K562 (cell line): ENCODE data around the gene E2F2. TPM values are rescaled to one million over a fixed set of nuclear protein-coding genes. Genes with fewer than 3 reads are reported as not detected.
A peak's percentile ranks its signal among the peaks of the same experiment; 100 is the strongest.

Source experiments
- ARHGAP35 ChIP-seq: fragments of 450-650 bp; IDR thresholded peaks from 2 replicates; pipeline ENCODE4 v1.6.1; 2018; ENCODE audit not compliant: partially characterized antibody
- E2F3 ChIP-seq: fragments of 250-450 bp; sonication (Bioruptor Pico); IDR thresholded peaks from 2 replicates; pipeline ENCODE4 v1.4.0; 2020; ENCODE audit warnings: mild to moderate bottlenecking
- HDAC2 ChIP-seq: fragments of 450-650 bp; IDR thresholded peaks from 2 replicates; pipeline ENCODE4 v1.6.1; 2016; ENCODE audit warnings: mild to moderate bottlenecking
- MEF2D ChIP-seq: conservative IDR thresholded peaks from 2 replicates; pipeline ENCODE4 v1.6.1; 2016; ENCODE audit warnings: low read depth, missing genetic modification characterization, missing compliant biosample characterization
- NR2C1 ChIP-seq, 2 experiments: fragments of 450-650 bp; IDR thresholded peaks; 2 replicates each; pipeline ENCODE4 v1.6.1; 2017; ENCODE audit warnings: mild to moderate bottlenecking in 2 of 2, antibody characterized with exemption in 1 of 2, inconsistent platforms in 1 of 2, missing compliant biosample characterization in 1 of 2, missing genetic modification characterization in 1 of 2
- NR4A1 ChIP-seq, 2 experiments: fragments of 250-450 bp in 1 of 2; fragments of 450-650 bp in 1 of 2; sonication (Bioruptor Pico) in 1 of 2; IDR thresholded peaks; 2 replicates each; pipeline versions ENCODE4 v1.4.0 to v1.6.1; 2016 to 2020; ENCODE audit warnings: mild to moderate bottlenecking in 2 of 2, missing compliant biosample characterization in 1 of 2, missing genetic modification characterization in 1 of 2, moderate library complexity in 1 of 2
- POLR2A ChIP-seq: fragments of 450-650 bp; conservative IDR thresholded peaks from 2 replicates; pipeline ENCODE4 v1.6.1; 2016
- PTRF ChIP-seq: fragments of 450-650 bp; IDR thresholded peaks from 2 replicates; pipeline ENCODE4 v1.6.1; 2016; ENCODE audit warnings: mild to moderate bottlenecking, missing genetic modification characterization, missing compliant biosample characterization
- PTTG1 ChIP-seq: fragments of 450-650 bp; IDR thresholded peaks from 2 replicates; pipeline ENCODE4 v1.6.1; 2016; ENCODE audit warnings: low read depth, mild to moderate bottlenecking, missing genetic modification characterization, missing compliant biosample characterization
- PYGO2 ChIP-seq: fragments of 450-650 bp; IDR thresholded peaks from 2 replicates; pipeline ENCODE4 v1.6.1; 2016; ENCODE audit warnings: mild to moderate bottlenecking, missing genetic modification characterization, moderate library complexity, missing compliant biosample characterization
- SMAD3 ChIP-seq: fragments of 450-650 bp; formaldehyde crosslinking; conservative IDR thresholded peaks from 2 replicates; pipeline ENCODE4 v1.4.0; 2020; ENCODE audit warnings: mild to moderate bottlenecking
- SMARCB1 ChIP-seq: IDR thresholded peaks from 2 replicates; pipeline ENCODE4 v1.6.1; 2011; ENCODE audit warnings: improper control_type of control experiment, low read depth; ENCODE audit not compliant: insufficient read length
- SPI1 ChIP-seq: IDR thresholded peaks from 2 replicates; pipeline ENCODE4 v1.6.1; 2011; ENCODE audit warnings: low read depth, low read length, control low read depth, borderline replicate concordance
- ZNF311 ChIP-seq: fragments of 250-450 bp; sonication (Bioruptor Pico); IDR thresholded peaks from 2 replicates; pipeline ENCODE4 v1.4.0; 2020; ENCODE audit warnings: mild to moderate bottlenecking, moderate library complexity
- ZNF384 ChIP-seq: IDR thresholded peaks from 2 replicates; pipeline ENCODE4 v1.6.1; 2012; ENCODE audit warnings: low read depth, low read length, improper control_type of control experiment
- ZNF436 ChIP-seq: fragments of 250-450, 450-650 bp; sonication (Bioruptor Pico); formaldehyde crosslinking; IDR thresholded peaks from 2 replicates; pipeline ENCODE4 v1.7.0; 2020; ENCODE audit warnings: mild to moderate bottlenecking
- ZNF583 ChIP-seq: fragments of 250-450 bp; sonication (Bioruptor Pico); IDR thresholded peaks from 2 replicates; pipeline ENCODE4 v1.4.0; 2020
- ZNF584 ChIP-seq: fragments of 200-800 bp; sonication (Bioruptor generic); IDR thresholded peaks from 2 replicates; pipeline ENCODE4 v1.6.1; 2016; ENCODE audit warnings: low read depth, mild to moderate bottlenecking, missing genetic modification characterization, missing compliant biosample characterization
- ZNF668 ChIP-seq: fragments of 250-450 bp; sonication (Bioruptor Pico); IDR thresholded peaks from 2 replicates; pipeline ENCODE4 v1.8.0; 2022; ENCODE audit warnings: mild to moderate bottlenecking, inconsistent platforms
- ZNF696 ChIP-seq: fragments of 250-450 bp; sonication (Bioruptor Pico); conservative IDR thresholded peaks from 2 replicates; pipeline ENCODE4 v1.4.0; 2020; ENCODE audit warnings: mild to moderate bottlenecking, moderate library complexity
- ZNF766 ChIP-seq: fragments of 200-800 bp; sonication (Bioruptor generic); conservative IDR thresholded peaks from 2 replicates; pipeline ENCODE4 v1.6.1; 2016; ENCODE audit warnings: missing genetic modification characterization, missing compliant biosample characterization
- polyA plus RNA-seq, 8 experiments: library from polyadenylated mRNA; depleted of rRNA in 4 of 8; stranded (reverse) in 5 of 8; unstranded in 3 of 8; fragments of >200 nt; fragmentation: Nextera tagmentation in 2 of 8; fragmentation: Illumina TruSeq in 1 of 8; extraction: Ambion mirVana in 2 of 8; extraction: Trizol in 1 of 8; gene quantifications; 2 replicates each; pipeline versions ENCODE4 v1.2.1 to v1.2.3, GENCODE V29; 2011 to 2014; ENCODE audit warnings: inconsistent platforms in 1 of 8, missing spikeins in 1 of 8
- total RNA-seq, 7 experiments: library from RNA; depleted of rRNA in 6 of 7; stranded (reverse); fragments of >200 nt in 6 of 7; fragmentation: Illumina TruSeq in 2 of 7; extraction: Trizol in 2 of 7; gene quantifications; 2 replicates each; pipeline versions ENCODE4 v1.2.1 to v1.2.3, GENCODE V29; 2011 to 2021; ENCODE audit warnings: low replicate concordance in 1 of 7
- TF ChIP-seq, protein P1 (sequence below): fragments of 250-450 bp; sonication (Bioruptor Pico); IDR thresholded peaks from 2 replicates; pipeline ENCODE4 v1.8.0; 2021; ENCODE audit warnings: moderate library complexity, mild to moderate bottlenecking, inconsistent platforms
- TF ChIP-seq, protein P2 (sequence below): sonication (generic); formaldehyde crosslinking; IDR thresholded peaks from 2 replicates; pipeline ENCODE4 v1.5.0; 2020; ENCODE audit warnings: missing genetic modification reagents
- TF ChIP-seq, protein P3 (sequence below): fragments of 450-650 bp; conservative IDR thresholded peaks from 2 replicates; pipeline ENCODE4 v1.6.1; 2016; ENCODE audit warnings: missing genetic modification characterization, low read depth, mild to moderate bottlenecking, control low read depth, missing compliant biosample characterization
- TF ChIP-seq, protein P4 (sequence below): fragments of 250-450 bp; sonication (Bioruptor Pico); IDR thresholded peaks from 2 replicates; pipeline ENCODE4 v1.8.0; 2022; ENCODE audit warnings: moderate library complexity, mild to moderate bottlenecking, inconsistent platforms

The E2F2 gene
- total and polyA plus RNA-seq, 9 of the 15 experiments (the other 6 are each of a cell fraction or from before 2014, with no cell fraction given) = 3.1 to 25.3 (median 11.4) TPM

DNA sequence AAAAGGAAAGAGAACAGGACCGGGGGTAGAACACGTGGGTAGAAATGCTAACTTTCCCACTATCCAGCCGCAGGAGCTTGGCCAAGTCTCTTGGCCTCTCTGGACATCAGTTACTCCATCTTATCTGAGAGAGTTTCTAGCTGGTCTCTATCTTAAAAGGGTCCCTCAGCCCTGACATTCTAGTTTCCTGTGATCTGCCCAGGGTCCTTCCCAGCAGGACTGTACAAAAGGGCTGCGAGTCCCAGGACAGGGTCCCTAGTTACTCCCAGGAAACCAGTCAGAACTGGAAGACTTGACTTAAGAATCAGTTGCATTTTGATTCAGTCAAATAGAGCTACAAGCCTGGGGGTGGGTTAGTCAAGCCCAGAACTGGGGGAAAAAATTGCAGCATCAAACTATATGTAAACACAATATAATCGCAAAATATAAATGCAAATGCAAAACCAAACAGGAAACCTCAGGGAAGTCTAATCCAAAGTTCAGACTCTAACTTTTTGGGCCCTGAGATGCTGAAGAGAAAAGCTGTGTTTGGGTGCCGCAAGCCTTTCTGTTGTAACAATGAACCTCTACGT, 49.9 kb downstream of the E2F2 start (continued):
- 0 out of 2 replicates have a peak, but pooled peaks have one; percentile 28 for TF ChIP-seq NR4A1 (CRISPR knock-in tag; IDR thresholded peaks at IDR 0.05)
- TF ChIP-seq NR4A1 (tag; IDR thresholded peaks at IDR 0.05) = peak; percentile 96
- no peak for TF ChIP-seq POLR2A
- TF ChIP-seq SPI1 = no peak
- no peak for TF ChIP-seq ZNF384
- no peak for TF ChIP-seq SMARCB1
- peak; percentile 70; the same call in 1 of the 2 replicates for TF ChIP-seq ZNF584
- TF ChIP-seq PTRF (tag) = peak; percentile 83
- TF ChIP-seq ZNF436 (CRISPR knock-in tag) = no peak
- no peak for TF ChIP-seq ARHGAP35
- TF ChIP-seq SMAD3 (CRISPR knock-in tag) = peak; percentile 75; the same call in 1 of the 2 replicates
- peak; percentile 87 for TF ChIP-seq PTTG1 (tag)
- TF ChIP-seq ZNF583 (CRISPR knock-in tag) = peak; percentile 91; the same call in 1 of the 2 replicates
- 0 out of 2 replicates have a peak, but pooled peaks have one; percentile 58 for TF ChIP-seq E2F3 (CRISPR knock-in tag)
- TF ChIP-seq, protein P1, sequence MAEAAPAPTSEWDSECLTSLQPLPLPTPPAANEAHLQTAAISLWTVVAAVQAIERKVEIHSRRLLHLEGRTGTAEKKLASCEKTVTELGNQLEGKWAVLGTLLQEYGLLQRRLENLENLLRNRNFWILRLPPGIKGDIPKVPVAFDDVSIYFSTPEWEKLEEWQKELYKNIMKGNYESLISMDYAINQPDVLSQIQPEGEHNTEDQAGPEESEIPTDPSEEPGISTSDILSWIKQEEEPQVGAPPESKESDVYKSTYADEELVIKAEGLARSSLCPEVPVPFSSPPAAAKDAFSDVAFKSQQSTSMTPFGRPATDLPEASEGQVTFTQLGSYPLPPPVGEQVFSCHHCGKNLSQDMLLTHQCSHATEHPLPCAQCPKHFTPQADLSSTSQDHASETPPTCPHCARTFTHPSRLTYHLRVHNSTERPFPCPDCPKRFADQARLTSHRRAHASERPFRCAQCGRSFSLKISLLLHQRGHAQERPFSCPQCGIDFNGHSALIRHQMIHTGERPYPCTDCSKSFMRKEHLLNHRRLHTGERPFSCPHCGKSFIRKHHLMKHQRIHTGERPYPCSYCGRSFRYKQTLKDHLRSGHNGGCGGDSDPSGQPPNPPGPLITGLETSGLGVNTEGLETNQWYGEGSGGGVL (CRISPR knock-in tag) = peak; percentile 71
- TF ChIP-seq, protein P2, sequence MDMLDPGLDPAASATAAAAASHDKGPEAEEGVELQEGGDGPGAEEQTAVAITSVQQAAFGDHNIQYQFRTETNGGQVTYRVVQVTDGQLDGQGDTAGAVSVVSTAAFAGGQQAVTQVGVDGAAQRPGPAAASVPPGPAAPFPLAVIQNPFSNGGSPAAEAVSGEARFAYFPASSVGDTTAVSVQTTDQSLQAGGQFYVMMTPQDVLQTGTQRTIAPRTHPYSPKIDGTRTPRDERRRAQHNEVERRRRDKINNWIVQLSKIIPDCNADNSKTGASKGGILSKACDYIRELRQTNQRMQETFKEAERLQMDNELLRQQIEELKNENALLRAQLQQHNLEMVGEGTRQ = no peak
- TF ChIP-seq, protein P3, sequence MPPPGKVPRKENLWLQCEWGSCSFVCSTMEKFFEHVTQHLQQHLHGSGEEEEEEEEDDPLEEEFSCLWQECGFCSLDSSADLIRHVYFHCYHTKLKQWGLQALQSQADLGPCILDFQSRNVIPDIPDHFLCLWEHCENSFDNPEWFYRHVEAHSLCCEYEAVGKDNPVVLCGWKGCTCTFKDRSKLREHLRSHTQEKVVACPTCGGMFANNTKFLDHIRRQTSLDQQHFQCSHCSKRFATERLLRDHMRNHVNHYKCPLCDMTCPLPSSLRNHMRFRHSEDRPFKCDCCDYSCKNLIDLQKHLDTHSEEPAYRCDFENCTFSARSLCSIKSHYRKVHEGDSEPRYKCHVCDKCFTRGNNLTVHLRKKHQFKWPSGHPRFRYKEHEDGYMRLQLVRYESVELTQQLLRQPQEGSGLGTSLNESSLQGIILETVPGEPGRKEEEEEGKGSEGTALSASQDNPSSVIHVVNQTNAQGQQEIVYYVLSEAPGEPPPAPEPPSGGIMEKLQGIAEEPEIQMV (tag) = peak; percentile 67; the same call in 1 of the 2 replicates
- peak; percentile 75 for TF ChIP-seq MEF2D (tag)
- 0 out of 2 replicates have a peak, but pooled peaks have one; percentile 51 for TF ChIP-seq ZNF696 (CRISPR knock-in tag)
- TF ChIP-seq, protein P4, sequence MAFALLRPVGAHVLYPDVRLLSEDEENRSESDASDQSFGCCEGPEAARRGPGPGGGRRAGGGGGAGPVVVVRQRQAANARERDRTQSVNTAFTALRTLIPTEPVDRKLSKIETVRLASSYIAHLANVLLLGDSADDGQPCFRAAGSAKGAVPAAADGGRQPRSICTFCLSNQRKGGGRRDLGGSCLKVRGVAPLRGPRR (CRISPR knock-in tag) = peak; percentile 80; the same call in 1 of the 2 replicates
- peak; percentile 83 for TF ChIP-seq PYGO2
- TF ChIP-seq ZNF668 (CRISPR knock-in tag) = peak; percentile 93
- TF ChIP-seq ZNF311 = 0 out of 2 replicates have a peak, but pooled peaks have one; percentile 60
- no peak for TF ChIP-seq NR2C1 (IDR thresholded peaks at IDR 0.05)
- peak; percentile 79 for TF ChIP-seq NR2C1 (tag; IDR thresholded peaks at IDR 0.05)
- peak; percentile 76; the same call in 1 of the 2 replicates for TF ChIP-seq ZNF766 (CRISPR knock-in tag)
- TF ChIP-seq HDAC2 = no peak
